SK-N-MC (cell line): ENCODE results near the gene VSNL1.

Experiments used
- EZH2 ChIP-seq: fragments of 200-600 bp; sonication (generic); IDR thresholded peaks from one replicate; pipeline ENCODE4 v1.6.1; 2017; ENCODE audit warnings: antibody characterized with exemption
- POLR2AphosphoS5 ChIP-seq: IDR thresholded peaks from 2 replicates; pipeline ENCODE4 v1.6.1; 2012; ENCODE audit warnings: mild to moderate bottlenecking, low read depth, low read length, borderline replicate concordance

- TF ChIP-seq POLR2AphosphoS5 (no peak), EZH2 (no peak)
These were observed 75.9 kb downstream of the VSNL1 start for GRCh38 chr2:17616405-17616804.
